HG03442 (cell line): Measurements from ENCODE around the gene KCP.

Experiments
- ATAC-seq: cut with Tn5 transposase; IDR thresholded peaks from one replicate; pipeline ENCODE4 v1.9.1; 2021; ENCODE audit warnings: mild to moderate bottlenecking, moderate library complexity; ENCODE audit not compliant: unreplicated experiment

The KCP gene

GRCh38 chr7:128908750-128909624, 1.5 kb downstream of the KCP start:
- no peak for ATAC-seq

- no peak for ATAC-seq
These were observed 3.5 kb downstream of the KCP start for GRCh38 chr7:128906766-128907559.

DNA sequence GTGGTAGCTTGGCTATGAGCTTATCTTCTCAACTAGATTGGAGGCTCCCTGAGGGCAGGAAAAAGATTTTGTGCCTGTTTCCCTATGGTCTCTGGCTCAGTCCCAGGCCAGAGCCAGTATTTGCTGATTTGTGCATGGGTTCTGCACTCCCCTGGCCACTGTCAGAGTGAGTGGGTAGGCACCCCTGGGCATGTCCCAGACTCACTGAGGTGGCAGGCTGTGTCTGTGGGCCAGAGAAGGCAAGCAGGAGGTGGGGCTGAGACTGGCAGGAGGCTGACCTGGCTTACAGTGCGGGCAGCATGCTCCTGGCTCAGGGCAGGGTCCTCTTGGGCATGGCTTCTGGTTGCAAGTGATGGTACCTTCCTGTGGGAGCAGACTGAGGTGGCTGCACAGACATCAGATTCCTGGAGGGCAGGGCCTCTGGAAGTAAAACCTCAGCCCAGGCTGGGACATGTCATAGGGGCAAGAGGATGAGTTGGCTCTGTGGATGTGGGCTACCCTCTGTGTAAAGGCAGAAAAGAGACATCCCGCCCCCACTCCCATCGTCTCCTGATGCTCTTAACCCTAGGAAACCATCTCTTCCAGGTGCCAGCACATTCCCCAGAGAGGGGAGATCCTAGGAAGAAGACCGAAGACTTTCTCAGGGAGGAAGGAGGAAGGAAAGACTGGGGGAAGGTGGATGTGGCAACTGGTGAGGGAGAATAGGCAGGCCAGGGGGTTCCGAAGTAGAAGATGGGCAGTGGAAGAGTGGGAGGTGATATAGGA, 4.3 kb downstream of the KCP start:
- no peak for ATAC-seq

GRCh38 chr7:128904381-128905197, 5.9 kb downstream of the KCP start:
- ATAC-seq = no peak

DNA sequence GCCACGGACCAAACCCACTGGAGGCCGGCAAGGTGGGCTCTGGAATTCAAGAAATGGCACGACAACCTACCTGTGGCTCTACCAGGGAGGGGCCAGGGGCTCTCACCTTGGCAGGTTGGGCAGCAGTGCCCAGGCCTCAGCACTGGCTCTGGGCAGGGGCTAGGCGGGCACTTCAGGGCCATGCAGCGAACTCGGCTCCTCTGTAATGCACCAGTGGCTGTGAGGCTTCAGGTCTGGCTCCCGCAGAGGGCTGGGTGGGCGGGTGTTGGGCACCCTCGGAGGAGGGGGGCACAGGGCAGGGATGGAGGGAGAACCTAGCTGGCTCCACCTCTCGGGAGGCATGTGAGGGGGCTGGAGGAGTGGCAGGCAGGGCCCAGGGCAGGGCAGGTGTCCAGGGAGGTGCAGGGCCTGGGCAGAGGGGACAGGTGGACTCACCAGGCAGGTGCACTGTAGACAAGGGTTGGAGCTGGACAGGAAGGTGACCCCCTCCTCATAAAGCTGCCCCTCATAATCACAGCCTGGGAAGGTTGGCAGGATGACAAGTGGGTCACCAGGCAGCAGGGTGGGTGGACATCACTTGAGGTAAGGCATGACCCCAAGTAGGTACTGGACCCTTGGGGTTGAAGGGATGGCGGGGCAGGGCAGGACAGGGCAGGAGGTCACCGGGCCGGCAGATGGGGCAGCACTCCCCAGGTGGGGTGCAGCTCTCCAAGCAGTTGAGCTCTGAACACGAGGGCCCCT, 6.7 kb downstream of the KCP start:
- no peak for ATAC-seq

DNA sequence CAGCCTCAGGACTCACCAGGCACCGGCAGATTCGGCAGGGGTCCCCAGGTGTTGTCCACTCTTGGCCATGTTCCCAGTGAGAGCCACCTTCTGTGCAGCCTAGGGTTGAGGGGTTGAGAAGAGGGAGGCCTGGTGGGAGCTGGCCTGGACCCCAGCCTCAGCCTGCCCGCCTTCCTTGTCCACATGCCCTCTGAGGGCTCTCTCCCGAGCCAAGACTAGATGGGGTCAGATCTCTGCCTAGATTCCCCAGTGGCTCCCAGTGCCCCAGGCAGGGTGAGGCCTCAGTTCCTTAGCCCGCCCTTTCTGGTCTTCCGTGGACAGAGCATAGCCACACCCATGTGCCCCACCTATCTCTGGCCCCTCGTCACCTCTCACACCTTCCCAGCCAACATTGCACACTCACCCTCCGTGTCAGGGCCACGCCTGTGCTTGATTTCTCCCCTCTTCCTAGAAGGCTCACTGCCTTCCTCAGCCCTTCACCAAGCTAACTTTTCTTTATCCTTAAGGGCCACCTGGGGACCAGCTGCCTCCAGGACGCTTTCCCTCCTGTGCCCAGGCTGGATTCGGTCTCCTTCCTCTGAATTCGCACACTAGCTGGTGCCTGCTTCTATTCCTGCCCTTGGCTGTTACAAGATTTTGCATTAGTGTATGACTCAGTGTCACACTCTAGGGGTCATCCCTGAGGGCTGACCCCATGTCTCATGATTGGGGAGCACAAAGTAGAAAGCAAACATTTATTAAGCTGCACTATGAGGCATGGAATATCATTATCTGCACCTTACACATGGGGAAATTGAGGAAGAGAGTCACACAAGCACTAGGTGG, 7.5 kb downstream of the KCP start:
- ATAC-seq = no peak

DNA sequence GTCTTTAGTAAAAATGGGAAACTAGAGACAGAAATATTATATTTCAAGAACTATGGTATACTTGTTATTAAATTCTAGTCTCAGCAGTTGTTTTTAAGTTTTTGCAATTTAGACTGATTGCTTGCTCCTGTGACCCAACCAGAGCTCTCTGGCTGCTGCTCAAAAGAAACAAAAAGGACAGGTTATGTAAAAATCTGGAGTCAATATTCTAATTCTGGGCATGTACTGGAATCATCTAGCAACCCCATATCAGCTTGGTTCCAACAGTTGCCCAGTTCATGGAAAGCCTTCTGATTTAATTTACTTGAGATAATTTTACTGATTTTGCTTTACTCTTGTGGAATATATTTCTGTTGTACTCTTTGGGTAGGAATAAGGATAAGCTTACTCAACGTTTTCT, 10.3 kb downstream of the KCP start:
- ATAC-seq = no peak

GRCh38 chr7:128899392-128899791, 11.1 kb downstream of the KCP start:
- ATAC-seq = no peak

DNA sequence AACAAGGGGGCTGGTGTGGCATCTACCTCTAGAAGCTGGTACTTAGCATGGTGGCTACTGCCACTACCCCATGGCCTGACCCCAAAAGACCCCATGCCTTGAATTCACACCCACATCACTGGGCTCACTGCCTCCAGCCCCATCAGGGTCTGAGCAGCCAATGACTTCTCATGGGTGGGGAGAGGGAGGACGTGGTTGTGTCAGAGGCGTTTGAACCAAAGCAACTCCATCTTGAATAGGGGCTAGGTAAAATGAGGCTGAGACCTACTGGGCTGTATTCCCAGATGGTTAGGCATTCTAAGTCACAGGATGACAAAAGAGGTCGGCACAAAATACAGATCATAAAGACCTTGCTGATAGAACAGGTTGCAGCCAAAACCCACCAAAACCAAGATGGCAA, 15.2 kb downstream of the KCP start:
- ATAC-seq = no peak

DNA sequence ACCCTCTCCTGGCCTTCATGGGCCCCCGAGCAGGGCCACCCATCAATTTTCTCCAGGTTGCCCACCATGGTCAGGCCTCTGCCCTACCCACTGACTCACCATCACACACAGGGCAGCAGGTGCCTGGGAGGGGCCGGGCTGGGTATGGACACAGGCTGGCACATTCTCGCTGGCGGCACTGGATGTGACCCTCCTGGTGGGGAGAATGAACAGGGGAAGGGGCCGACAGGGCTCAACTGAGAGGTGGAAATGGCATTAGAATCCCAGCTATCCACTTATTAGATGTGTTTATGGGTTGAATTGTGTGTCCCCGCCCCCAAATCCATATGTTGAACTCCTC, 16.4 kb downstream of the KCP start:
- no peak for ATAC-seq

GRCh38 chr7:128893251-128894100, 17.0 kb downstream of the KCP start:
- ATAC-seq = no peak

DNA sequence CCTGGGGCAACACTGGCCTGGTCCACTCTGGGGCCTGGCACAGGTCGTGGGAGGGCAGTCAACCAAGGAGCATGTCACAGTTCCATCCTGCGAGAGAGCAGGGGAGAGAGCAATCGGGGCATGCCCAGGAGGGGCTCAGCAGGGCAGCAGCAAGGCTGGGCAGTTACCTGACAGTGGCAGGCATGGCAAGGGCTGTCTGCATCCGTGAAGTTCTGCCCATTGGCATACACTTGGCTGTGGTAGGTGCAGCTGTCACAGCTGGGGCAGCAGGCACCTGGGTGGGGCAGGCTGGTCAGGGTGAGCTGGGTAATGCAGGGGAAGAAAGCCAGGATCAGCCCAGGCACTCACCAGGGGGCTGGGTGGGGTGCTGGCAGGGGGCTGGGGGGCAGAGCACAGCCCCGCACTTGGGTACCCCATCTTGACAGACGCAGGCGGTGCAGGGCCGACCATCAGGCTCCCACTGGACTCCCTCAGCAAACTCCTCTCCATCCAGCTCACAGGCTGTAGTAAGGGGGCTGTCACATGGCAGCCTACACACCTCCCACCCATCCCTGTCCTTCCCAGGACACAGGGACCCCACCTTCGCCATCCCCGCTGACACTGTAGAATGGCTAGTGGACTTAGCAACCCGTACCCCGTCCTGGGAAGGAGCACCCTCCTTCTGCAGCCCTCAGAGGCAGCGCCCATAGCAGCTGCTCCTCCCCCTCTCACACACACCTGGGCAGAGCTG, 17.8 kb downstream of the KCP start:
- no peak for ATAC-seq

DNA sequence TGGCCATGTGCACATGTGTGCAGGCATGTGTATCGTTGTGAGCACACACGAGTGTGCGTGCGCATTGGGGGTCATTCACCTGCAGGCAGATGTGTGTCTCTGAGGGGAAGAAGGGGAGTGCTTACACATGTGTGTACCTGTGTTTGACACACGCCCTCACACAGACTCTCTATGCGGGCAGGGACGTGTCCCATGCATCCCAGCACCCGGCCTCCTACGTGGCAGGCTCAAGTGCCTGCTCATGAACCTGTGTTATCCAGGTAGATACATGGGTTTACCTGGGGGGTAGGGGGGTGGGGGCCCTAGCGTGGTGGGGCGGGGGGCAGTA, 18.6 kb downstream of the KCP start:
- ATAC-seq = no peak

DNA sequence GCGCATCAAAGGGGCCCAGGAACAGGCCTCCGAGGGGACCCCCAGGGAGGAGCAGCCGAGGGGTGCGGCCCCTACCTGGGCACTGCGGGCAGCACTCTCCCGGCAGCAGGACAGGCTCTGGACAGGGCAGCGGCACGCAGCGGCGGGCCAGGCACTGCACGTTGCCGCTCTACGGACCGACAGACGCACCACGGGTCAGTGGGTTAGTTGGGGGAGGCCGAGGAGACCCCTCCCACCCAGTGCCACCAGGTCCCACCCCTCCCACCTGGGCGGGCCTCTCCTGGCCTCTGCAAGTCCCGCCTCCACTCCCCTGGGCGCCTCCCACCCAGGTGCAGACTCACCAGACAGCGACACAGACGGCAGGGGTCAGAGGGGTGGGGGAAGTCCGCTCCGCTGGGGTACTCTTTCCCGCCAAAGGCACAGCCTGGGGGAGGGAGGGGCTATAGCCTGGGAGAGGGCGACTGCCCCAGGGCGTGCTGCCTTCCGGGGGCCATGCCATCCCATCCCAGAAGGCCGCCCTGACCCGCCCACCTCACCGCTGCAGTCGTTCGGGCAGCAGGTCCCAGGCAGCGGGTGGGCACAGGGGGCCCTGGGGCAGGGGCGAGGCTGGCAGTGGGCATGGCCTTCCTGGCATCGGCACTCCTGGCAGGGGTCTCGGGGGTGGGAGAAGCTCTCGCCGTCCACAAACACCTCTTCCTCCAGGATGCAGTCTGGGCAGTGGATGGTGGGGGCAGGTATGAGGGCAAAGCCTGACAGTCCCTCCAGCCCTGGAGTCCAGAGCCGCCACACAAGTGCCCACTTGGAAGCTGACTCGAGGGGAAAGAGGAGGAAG, 19.2 kb downstream of the KCP start:
- ATAC-seq = no peak

DNA sequence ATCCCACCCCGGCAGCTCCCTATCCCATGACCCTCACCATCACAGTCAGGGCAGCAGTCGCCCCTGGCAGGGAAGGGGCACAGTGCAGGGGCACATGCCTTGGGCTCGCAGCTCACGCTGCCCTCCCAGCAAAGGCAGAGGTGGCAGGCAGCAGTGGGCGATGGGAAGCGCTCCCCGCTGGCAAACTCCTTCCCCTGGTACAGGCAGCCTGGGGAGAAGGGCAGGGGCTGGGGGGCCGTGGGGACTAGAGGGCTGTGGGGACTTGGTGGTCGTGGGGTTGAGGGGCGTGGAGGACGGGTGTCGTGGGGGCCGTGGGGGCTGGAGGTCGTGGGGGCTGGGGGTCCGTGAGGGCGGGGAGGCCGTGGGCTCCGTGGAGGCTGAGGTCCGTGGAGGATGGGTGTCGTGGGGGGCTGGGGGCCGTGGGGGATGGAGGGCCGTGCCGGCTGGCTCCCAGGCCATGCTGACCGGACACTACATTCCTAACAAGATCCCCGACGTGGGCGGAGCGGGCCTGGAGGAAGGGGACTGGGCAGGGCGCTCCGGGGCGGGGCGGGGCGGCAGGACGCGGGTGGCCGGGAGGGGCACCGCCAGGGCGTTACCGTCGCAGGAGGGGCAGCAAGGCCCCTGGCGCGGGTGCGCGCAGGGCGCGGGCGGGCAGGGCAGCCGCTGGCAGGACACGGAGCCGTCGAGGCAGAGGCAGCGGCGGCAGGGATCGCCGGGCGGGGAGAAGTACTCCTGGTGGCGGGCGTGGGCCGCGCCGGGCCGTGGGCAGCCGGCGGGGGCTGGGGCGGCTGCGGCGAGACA, 20.0 kb downstream of the KCP start:
- no peak for ATAC-seq

DNA sequence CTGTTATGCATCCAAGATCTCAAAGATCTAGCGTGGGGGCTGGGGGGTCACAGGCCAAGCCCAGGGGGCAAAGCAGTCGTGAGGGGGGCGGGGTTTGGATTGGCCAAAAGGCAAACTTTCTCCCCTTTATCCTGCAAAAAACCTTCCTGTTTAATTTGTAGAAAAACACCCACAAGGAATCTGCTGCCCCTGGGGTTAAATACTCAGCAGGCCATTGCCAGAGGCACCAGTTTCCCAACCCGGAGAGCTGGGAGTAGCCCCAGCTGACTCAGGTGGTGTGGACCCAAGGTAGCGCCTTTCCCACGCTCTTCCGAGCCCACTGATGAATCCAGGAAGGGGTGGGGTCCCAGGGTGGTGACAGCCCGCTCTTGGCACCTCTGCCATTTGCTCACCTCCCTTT, 21.4 kb downstream of the KCP start:
- ATAC-seq = no peak
